ENCODE data around the gene PNPLA1. TPM values are rescaled to one million over a fixed set of nuclear protein-coding genes. Genes with fewer than 3 reads are reported as not detected.

PNPLA1 gene
- total RNA-seq, 1 experiment from 2014 or later, result 0.29 TPM

GRCh38 chr6:36329798-36330291, 60.0 kb downstream of the PNPLA1 start:
- no peak overlapping the region for H3K9ac ChIP-seq (ENCODE audit: low read length)
- DNase-seq (no peak), ATAC-seq (no peak)
- H3K9me3 ChIP-seq (ENCODE audit: low read length), result no peaks in the 10 kb centered on the region
- no peaks in the 10 kb centered on the region for H3K9me2 ChIP-seq (replicated peaks; ENCODE audit: low read length)
- no peaks in the 10 kb centered on the region for H3K27me3 ChIP-seq (ENCODE audit: low read length)
- no peaks in the 10 kb centered on the region for H3K36me3 ChIP-seq (ENCODE audit: low read depth, low read length)
- H3K4me3 ChIP-seq (ENCODE audit: low read length), result no peak overlapping the region
- H3K4me2 ChIP-seq (ENCODE audit: low read length), result no peak overlapping the region
- no peaks in the 10 kb centered on the region for H3K79me2 ChIP-seq (ENCODE audit: low read length)
- intact Hi-C loops (cut with micrococcal nuclease), result no loop called here
- CTCF ChIA-PET, result no interaction called here
- POLR2A ChIA-PET (ENCODE audit: unreplicated experiment), result no interaction called here
- TF ChIP-seq EZH2 (IDR thresholded peaks at IDR 0.05; ENCODE audit: low read length, unreplicated experiment) (no peak), CTCF (conservative IDR thresholded peaks at IDR 0.05; ENCODE audit: low read depth, low read length) (no peak), EZH2phosphoT487 (IDR thresholded peaks at IDR 0.05; ENCODE audit: borderline replicate concordance, low read length) (no peak)
- no TSS peak for BruUV-seq (replicated peaks)
- H3K27ac ChIP-seq (ENCODE audit: low read length), result no peak overlapping the region
- no peak overlapping the region for H2AFZ ChIP-seq (ENCODE audit: low read length)
- no peaks in the 10 kb centered on the region for H3F3A ChIP-seq (ENCODE audit: low read length, unreplicated experiment)
- no peaks in the 10 kb centered on the region for H4K20me1 ChIP-seq (ENCODE audit: low read length)
- peaks cover 2% of the 10 kb centered on the region; the same call in 1 of the 2 replicates for H3K4me1 ChIP-seq (ENCODE audit: insufficient read depth, low read length)

- DNase-seq (no peak), ATAC-seq (no peak)
- no peak overlapping the region for H3K4me2 ChIP-seq (ENCODE audit: low read length)
- ChIA-PET CTCF (no interaction called here), POLR2A (ENCODE audit: unreplicated experiment) (no interaction called here)
- H3K9me2 ChIP-seq (replicated peaks; ENCODE audit: low read length), result no peaks in the 10 kb centered on the region
- no peaks in the 10 kb centered on the region for H3K36me3 ChIP-seq (ENCODE audit: low read depth, low read length)
- BruUV-seq (replicated peaks), result no TSS peak
- H4K20me1 ChIP-seq (ENCODE audit: low read length), result no peaks in the 10 kb centered on the region
- no peaks in the 10 kb centered on the region for H3K79me2 ChIP-seq (ENCODE audit: low read length)
- H3K9me3 ChIP-seq (ENCODE audit: low read length), result no peaks in the 10 kb centered on the region
- no peaks in the 10 kb centered on the region for H3K27me3 ChIP-seq (ENCODE audit: low read length)
- H3F3A ChIP-seq (ENCODE audit: low read length, unreplicated experiment), result no peaks in the 10 kb centered on the region
- intact Hi-C loops (cut with micrococcal nuclease), result no loop called here
- no peak for TF ChIP-seq CTCF (conservative IDR thresholded peaks at IDR 0.05; ENCODE audit: low read depth, low read length)
- TF ChIP-seq EZH2 (IDR thresholded peaks at IDR 0.05; ENCODE audit: low read length, unreplicated experiment), result no peak
- TF ChIP-seq EZH2phosphoT487 (IDR thresholded peaks at IDR 0.05; ENCODE audit: borderline replicate concordance, low read length), result no peak
- H3K4me1 ChIP-seq (ENCODE audit: insufficient read depth, low read length), result peaks cover 8% of the 10 kb centered on the region; the same call in 1 of the 2 replicates
- no peak overlapping the region for H3K9ac ChIP-seq (ENCODE audit: low read length)
- no peak overlapping the region for H3K27ac ChIP-seq (ENCODE audit: low read length)
- H2AFZ ChIP-seq (ENCODE audit: low read length), result no peak overlapping the region
- no peak overlapping the region for H3K4me3 ChIP-seq (ENCODE audit: low read length)
Observed at GRCh38 chr6:36330366-36330765, 60.5 kb downstream of the PNPLA1 start.

- no TSS peak for BruUV-seq (replicated peaks)
- H3K4me3 ChIP-seq (ENCODE audit: low read length), result no peak overlapping the region
- H3K9me3 ChIP-seq (ENCODE audit: low read length), result no peaks in the 10 kb centered on the region
- no peak overlapping the region for H3K9ac ChIP-seq (ENCODE audit: low read length)
- no peaks in the 10 kb centered on the region for H4K20me1 ChIP-seq (ENCODE audit: low read length)
- no peak overlapping the region for H3K4me2 ChIP-seq (ENCODE audit: low read length)
- no peak overlapping the region for H2AFZ ChIP-seq (ENCODE audit: low read length)
- H3F3A ChIP-seq (ENCODE audit: low read length, unreplicated experiment), result no peaks in the 10 kb centered on the region
- ChIA-PET CTCF (no interaction called here), POLR2A (ENCODE audit: unreplicated experiment) (no interaction called here)
- TF ChIP-seq CTCF (conservative IDR thresholded peaks at IDR 0.05; ENCODE audit: low read depth, low read length) (no peak), EZH2 (IDR thresholded peaks at IDR 0.05; ENCODE audit: low read length, unreplicated experiment) (no peak), EZH2phosphoT487 (IDR thresholded peaks at IDR 0.05; ENCODE audit: borderline replicate concordance, low read length) (no peak)
- H3K9me2 ChIP-seq (replicated peaks; ENCODE audit: low read length), result no peaks in the 10 kb centered on the region
- no peaks in the 10 kb centered on the region for H3K36me3 ChIP-seq (ENCODE audit: low read depth, low read length)
- H3K4me1 ChIP-seq (ENCODE audit: insufficient read depth, low read length), result peaks cover 11% of the 10 kb centered on the region; the same call in 1 of the 2 replicates
- DNase-seq (no peak), ATAC-seq (no peak)
- H3K27ac ChIP-seq (ENCODE audit: low read length), result no peak overlapping the region
- H3K79me2 ChIP-seq (ENCODE audit: low read length), result no peaks in the 10 kb centered on the region
- intact Hi-C loops (cut with micrococcal nuclease), result no loop called here
- no peaks in the 10 kb centered on the region for H3K27me3 ChIP-seq (ENCODE audit: low read length)
Observed at GRCh38 chr6:36331381-36331780, 61.5 kb downstream of the PNPLA1 start.
